ENCODE results near the gene VDR. TPM values are rescaled to one million over a fixed set of nuclear protein-coding genes. Genes with fewer than 3 reads are reported as not detected.

VDR gene
- total RNA-seq, 2 donors from 2014 or later = 143 to 154 TPM

DNA sequence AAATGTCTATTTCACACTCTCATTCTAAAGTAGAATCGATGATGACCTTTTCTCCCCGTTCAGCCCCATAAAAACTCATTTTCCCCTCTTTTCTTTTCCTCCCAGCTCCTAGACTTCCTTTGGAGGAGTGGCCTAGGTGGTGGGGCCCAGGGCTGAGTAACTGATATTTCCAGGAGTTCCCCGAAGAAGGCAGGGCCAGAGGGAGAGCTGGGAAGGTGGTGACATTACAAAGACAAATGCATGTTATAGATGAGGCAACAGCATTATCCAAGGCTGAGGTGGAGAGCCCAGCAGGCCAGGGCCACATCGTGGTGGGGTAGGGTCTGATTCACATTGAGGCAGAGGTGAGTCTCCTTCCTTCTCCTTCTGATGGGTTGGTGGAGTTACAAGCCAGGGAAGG, 62.9 kb downstream of the VDR start:
- DNase-seq (no peak), ATAC-seq (peak; percentile 3)
- intact Hi-C loops (cut with DNase I, micrococcal nuclease) = loop anchor here in 1 of 2 donors (10.0 kb wide), 1 partner anchor 113 kb away; no protein-coding TSS in a partner anchor

DNA sequence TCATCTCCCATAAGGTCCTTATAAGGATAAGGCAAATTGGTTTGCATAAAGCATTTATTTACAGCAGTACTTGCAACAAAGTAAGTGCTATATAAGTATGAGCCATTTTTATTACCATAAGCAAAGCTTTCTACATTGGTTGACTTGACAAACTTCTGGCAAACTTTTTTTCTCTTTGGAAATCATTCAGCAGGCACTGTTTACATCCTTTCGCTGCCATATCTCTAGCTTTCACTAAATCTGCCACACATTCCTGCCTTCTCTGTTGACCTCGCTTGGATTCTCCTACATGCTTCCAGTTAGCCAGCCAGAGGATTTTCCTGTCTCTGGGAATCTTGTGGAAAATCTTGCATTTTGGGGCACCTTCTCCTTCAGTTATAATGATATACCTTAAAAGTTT, 63.3 kb downstream of the VDR start:
- DNase-seq (no peak), ATAC-seq (peak; percentile 3)
- intact Hi-C loops (cut with DNase I, micrococcal nuclease) = loop anchor here in 1 of 2 donors (10.0 kb wide), 1 partner anchor 113 kb away; no protein-coding TSS in a partner anchor

DNA sequence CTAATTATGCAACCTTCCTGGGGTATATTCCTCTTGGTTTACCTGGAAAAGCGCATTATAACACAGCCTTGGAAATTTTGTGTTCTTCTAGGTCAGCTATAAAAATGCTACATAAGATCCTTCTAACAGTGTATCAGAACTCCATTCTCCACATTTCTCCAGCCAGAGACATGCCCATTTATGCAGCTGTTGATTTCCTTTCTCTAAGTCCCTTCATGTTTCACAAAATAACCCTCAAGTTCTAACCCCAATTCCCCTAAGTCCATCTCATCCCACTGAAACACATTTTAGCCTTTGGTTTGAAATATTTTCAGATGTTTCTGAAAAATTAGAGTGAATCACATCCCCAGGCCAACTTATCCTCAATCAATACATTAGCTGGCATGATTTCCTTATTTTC, 64.2 kb downstream of the VDR start:
- no peak for ATAC-seq
- no peak for DNase-seq
- intact Hi-C loops (cut with DNase I, micrococcal nuclease) = loop anchor here in 1 of 2 donors (10.0 kb wide), 1 partner anchor 114 kb away; no protein-coding TSS in a partner anchor

DNA sequence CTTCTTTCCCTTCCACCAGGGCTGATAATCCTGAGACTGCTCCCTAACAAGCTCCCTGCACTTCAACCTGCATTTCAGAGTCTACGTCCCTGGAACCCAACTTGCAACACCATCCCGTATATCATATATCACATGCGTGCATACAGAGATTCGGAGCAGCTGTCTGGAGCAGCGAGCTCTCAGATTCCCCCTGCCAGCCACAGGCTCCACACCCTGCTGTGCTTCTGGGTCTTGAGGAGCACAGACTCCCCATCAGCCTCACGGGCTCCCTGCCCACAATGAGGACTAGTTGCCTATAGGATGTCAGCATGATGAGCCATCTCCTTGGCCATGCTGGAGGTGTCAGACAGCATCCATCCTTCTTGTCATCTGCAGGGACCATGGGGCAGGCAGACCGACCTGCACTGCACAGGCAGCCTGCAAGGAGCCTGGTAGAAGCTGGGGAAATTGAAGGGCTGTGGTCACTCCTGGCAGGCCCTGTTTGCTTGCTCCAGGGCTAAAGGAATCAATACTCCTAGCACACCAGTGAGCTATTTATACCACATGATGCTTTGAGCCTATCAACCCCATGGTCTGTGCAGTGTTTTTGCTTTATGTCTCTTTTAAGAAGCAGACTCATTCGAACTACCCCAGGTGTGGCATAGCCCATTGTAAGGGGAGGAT, 65.4 kb downstream of the VDR start:
- ATAC-seq = peak; percentile 2
- no peak for DNase-seq
- intact Hi-C loops (cut with DNase I, micrococcal nuclease) = loop anchor here (5.0 to 10.0 kb wide), 4 partner anchors 42 to 125 kb away; no protein-coding TSS in a partner anchor

DNA sequence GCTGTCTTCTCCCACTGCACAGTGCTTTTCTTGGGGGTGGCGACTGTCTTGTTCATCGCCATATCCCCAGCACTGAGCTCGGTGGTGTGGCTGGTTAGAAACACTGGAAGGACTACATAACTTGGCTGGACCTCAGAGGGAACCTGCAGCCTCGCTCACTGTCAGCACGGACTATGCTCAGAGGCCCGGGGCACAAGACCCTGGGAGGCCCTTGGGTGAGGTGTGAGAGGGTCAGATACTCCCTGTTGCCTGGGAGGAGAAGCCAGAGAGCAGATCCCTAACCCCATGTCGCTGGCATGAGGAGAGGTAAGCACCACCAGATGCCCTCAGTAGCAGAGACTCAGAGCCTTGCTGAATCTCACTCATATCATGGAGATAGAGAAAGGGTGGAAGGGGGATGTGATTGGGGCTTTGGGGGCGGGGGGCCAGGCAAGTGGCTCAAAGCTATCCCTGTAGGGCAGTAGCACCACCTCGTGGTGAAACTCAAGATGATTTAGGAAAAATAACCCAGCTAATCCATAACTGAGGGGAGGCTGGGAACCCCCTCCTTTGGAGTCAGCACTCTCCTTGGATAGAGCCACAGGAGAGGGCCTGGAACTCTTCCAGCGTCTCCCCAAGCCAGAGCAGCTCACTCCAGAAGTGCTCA, 66.4 kb downstream of the VDR start:
- intact Hi-C loops (cut with DNase I, micrococcal nuclease) = loop anchor here (5.0 to 10.0 kb wide), 4 partner anchors 41 to 124 kb away; no protein-coding TSS in a partner anchor
- DNase-seq (no peak), ATAC-seq (peak; percentile 28)

DNA sequence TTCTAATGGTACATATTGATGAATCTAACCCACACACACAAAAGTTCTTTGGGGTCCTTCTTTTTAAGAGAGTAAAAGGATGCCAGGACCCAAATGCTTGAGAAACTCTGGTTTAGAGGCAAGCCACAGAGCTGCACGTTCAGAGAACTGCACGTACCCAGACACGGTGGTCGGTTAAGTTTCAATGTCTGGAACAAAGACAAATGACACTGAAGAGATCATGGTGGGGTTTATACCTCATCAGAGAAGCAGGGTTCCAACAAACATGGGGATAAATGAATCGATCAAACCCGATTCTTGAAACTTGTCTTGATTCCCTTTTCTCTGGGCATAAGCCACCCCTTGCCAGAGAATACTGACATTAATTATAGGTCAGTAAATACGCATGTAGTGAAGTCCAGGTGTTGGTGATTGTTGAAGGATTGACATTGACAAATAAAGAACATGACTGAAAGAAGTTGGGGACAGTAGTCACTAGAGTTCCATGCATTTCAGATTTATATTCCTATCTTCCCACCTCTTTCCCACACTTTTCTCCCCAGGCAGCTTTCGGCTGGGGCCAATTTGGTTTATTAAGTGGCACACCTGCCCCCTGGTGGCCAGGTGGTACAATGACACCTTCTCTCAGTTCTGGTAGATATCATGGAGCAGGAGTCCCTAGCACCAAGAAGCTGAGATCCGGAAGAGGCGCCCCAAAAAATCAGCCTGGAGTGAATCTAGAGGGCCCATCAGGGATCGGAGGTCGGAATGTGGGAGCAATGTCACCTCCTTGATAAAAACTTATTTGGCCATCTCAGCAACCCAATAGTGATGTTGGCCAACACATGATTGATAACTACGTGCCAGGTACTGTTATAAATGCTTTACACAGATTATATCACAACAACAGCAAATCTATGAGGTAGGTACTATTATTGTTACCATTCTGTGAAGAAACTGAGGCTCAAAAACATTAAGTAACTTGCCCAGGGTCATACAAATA, 67.3 kb downstream of the VDR start:
- peak in 1 of 2 donors; percentile 68 for DNase-seq
- intact Hi-C loops (cut with DNase I, micrococcal nuclease) = loop anchor here (5.0 to 10.0 kb wide), 4 partner anchors 40 to 123 kb away; no protein-coding TSS in a partner anchor
- peak; percentile 50 for ATAC-seq

DNA sequence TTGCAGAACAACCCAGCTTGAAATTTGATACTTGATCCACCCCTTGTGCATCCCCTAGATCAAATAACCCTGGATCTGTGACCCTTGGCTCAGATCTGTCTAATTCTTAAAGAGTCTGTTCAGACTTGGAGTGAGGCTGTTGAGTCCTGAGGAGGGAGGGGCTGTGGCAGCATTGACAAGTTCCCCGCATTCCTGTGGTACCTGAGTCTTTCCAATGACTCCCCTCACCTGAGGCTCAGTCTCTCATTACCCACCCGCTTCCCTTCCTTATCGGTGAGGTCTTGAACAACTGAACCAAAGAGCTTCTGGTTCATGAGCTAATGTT, 69.0 kb downstream of the VDR start:
- no peak for ATAC-seq

DNA sequence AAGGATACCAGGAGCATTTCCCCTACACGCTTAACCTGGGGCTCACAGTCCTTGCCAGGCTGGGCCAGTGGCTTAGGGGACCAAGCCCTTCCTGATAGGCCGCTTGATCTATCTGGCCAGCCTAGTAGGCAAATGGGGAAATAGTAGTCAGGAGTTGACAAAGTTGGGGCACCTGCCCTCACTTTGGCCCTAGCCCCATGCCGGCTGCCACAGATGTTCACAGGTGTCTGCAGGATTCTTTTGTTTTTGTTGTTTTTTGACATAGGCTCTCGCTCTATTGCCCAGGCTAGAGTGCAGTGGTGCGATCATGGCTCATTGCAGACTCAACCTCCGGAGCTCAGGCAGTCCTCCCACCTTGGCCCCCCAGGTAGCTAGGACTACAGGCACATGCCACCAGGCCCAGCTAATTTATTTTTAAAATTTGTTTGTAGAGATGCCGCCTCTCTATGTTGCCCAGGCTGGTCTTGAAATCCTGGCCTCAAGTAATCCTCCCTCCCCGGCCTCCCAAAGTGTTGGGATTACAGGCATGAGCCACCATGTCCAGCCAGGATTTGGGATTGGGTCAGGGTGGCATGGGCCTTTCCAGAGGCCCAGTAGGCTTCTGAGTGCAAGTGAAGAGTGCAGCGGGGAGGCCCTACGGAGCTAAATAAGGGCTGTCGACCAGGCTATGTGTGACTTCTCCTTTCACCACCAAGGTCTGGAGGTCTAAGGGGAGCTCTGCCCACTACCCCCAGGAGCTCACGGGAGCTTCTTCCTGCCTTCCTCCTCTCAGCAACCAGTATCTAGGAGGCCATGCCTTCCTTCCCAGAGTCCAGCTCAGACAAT, 69.6 kb downstream of the VDR start:
- ATAC-seq (no peak), DNase-seq (no peak)
- intact Hi-C loops (cut with DNase I, micrococcal nuclease) = loop anchor here (5.0 to 10.0 kb wide), 4 partner anchors 38 to 120 kb away; no protein-coding TSS in a partner anchor

More for the DNA sequence above, 69.0 kb downstream of the VDR start:
- intact Hi-C loops (cut with DNase I, micrococcal nuclease) = loop anchor here (5.0 to 10.0 kb wide), 4 partner anchors 38 to 121 kb away; no protein-coding TSS in a partner anchor
- DNase-seq = no peak

DNA sequence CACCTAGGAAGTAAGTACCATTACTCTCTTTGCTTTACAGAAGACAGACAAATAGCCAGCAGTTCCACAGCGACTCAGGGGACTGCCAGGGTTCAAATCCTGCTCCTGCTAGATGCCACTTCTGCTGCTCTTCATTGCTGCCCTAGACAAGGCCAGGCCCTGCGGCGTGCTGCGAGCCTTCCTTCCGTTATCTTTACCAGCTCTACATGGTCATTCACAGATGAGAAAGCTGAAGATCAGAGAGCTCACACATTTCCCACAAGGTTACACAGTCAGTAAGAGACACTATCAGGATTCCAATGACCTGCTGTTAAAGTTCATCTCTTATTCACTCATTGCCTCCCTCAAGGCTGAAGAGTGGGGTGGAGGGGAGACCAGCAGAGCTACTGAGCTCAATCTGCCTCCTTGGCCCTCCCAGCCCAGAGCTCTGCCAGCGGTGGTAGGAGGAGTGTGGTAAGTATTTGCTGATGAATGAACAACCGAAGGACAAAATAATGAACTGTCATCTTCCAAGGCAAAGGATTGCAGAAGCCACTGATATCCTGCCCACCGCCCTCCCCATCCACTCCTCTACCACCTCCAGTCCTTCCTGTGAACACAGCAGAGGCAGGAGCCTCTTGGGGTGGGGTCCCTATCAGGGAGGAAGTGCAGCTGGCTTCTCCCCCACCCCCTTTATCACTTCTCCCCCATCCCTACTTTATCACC, 70.4 kb downstream of the VDR start:
- intact Hi-C loops (cut with DNase I, micrococcal nuclease) = loop anchor here in 1 of 2 donors (10.0 kb wide), 1 partner anchor 120 kb away; no protein-coding TSS in a partner anchor
- DNase-seq = no peak
- no peak for ATAC-seq

DNA sequence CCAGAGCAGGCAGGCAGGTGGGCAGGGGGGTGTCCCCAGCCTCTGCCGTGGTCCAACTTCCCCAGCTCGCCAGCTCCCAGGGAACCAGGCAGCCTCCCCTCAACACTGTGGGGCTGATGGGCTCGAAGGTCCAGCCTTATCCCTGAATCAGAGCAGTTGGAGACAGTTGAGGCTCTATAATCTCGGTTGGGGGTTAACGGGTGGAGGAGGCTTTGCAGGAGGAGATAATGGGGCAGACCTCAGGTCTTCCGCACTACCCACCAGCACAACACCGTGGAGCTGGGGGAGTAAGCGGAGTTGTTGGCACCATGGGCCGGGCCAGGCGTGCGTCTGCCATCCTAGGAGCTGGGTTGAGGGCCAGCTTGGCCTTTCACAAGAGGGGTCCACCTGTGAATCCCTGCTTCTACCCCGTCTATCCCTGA, 71.2 kb downstream of the VDR start:
- DNase-seq (no peak), ATAC-seq (no peak)
- intact Hi-C loops (cut with DNase I, micrococcal nuclease) = loop anchor here in 1 of 2 donors (10.0 kb wide), 1 partner anchor 119 kb away; no protein-coding TSS in a partner anchor

DNA sequence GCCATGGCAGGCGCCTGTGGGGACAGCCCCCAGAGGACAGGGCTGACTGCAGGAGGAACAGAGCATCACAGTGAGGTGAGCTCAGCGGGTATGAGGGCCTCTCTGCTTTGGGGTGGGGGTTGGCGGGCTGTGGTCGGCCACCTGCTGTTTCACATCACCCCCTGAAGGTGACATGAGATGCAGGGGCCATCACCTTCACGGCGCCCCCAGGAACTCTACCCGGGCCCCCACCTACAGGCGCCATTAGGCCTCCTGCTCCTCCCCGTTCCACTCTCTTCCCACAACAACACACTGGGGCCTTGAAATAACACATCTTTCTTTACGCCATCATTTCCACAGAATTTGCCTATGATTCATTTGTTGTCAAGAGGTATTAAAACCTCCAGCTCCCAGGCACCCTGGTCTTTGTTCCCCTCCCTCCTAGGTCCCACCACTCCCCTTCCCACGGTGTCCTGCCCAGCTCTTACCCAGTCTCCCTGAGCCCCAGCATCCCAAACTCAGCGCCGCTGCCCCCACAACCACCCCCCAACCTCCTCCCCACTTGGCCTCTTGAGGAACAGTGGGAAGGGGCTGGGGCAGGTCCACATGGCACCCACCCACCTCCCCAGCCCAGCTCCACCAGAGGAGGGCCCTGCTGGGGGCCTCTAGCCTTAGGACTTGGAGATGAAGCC, 72.4 kb downstream of the VDR start:
- DNase-seq (no peak), ATAC-seq (no peak)
- intact Hi-C loops (cut with DNase I, micrococcal nuclease) = loop anchor here in 1 of 2 donors (10.0 kb wide), 1 partner anchor 118 kb away; no protein-coding TSS in a partner anchor

DNA sequence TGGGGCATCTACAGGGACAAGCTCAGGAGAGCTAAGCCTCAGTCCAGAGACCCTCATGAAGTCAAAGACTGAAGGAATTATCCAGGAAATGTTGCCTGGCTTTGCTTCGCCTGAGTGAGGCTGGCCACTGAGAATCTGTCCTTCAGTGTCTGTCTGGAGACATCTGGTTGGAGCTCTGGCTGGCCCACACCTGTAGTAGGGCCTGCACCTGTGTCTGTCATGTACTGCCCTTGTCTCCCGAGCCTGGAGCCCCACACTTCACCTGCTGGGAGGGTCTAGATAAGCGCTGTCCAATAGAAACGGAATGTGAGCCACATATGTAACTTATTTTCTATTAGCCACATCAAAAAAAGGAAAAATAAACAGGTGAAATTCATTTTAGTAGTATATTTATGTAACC, 75.2 kb downstream of the VDR start:
- DNase-seq (no peak), ATAC-seq (no peak)
- intact Hi-C loops (cut with DNase I, micrococcal nuclease) = no loop called here

DNA sequence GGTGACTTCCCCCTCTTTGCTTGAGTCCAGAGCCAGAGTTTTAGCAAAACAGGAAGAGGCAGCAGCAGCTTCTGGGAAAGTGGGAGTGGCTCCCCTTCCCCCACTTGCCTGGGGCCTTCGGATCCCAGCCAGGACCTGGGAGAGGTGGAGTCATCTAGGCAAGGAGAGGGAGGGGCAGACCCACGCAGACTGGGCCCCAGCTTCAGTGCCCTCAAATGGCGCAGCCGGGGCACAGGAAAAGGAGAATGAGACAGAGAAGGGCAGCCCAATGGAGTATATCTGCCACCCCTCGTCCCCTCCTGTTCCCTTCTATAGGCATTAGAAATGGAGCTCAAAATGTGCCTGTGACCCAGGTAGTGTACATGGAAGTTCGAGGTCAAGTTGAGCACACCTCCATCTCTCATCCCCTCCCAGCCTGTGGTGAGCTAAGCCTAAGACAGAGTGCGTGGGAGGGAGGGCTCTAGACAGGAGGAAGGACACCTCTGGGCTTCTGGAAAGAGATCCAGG, 75.8 kb downstream of the VDR start:
- intact Hi-C loops (cut with DNase I, micrococcal nuclease) = no loop called here
- ATAC-seq (peak; percentile 97), DNase-seq (peak; percentile 80 to 89)

DNA sequence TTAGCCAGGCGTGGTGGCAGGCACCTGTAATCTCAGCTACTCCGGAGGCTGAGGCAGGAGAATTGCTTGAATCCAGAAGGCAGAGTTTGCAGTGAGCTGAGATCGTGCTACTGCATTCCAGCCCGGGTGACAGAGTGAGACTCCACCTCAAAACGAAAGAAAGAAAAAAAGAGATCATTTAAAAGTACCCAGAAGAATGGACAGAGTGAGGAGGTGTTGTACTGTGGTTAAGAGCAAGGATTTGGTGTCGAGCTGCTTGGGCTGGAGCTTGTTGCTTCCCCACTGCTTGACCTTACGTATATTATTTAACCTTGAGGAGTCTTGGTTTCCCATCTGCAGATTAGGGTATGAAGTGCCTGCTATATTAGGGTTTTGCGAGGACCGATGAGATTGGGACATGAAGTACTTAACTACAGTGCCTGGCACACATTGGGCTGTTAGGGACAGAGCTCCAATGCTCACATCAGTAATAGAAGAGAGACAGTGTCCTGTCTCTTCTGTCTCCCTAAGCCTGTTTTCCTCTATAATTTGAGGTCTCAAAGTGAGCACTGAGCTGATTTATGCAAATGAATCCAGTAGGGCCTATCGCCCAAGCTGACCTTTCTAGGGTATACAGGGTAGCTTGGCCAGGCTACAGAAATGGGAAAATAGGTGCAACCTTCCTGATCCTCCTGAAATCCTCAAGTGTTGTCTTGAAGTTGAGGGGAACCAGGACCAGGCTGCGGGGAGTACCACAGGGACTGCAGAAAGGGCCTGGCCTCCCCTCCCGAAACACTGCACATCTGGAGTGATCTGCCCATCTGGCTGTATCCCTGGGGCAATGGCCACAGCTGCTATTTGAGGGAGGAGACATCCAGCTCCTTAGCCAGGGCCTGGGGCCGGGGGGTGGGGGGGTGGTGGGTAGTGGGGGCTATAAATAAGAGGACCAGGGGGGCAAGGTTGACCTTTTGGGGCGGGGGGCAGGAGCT, 76.5 kb downstream of the VDR start:
- DNase-seq (no peak), ATAC-seq (peak; percentile 2)
- intact Hi-C loops (cut with DNase I, micrococcal nuclease) = no loop called here

DNA sequence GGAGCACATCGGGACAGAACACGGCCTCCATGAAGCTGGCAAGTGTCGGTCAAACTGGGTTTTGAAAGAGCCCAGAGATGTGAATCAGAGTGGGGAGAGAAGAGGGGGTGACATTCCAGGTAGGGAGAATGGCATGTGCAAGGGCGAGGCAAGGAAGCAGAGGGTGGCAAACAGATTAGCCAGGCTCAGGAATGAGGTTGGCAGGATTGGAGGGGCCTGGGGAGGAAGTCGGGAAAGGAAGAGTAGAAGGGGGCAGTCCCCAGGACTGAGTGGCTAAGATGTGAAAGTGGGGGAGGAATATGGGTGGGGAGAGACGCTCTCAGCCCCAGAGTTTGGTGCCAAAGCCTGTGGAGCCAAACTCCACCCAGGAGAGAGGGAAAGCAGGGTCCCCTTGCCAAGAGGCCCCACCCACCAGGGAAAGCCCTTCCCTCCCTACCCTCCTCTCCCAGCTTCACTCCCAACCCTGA, 79.6 kb downstream of the VDR start:
- DNase-seq (no peak), ATAC-seq (no peak)
- intact Hi-C loops (cut with DNase I, micrococcal nuclease) = no loop called here
